Small intestine (tissue), 7 donors: Measurements from ENCODE around the gene GNB1L. TPM values are rescaled to one million over a fixed set of nuclear protein-coding genes. Genes with fewer than 3 reads are reported as not detected.
A peak's percentile ranks its signal among the peaks of the same experiment; 100 is the strongest.

ENCODE experiments used
- DNase-seq, 2 donors: peaks; one replicate each; pipeline versions ENCODE4 v3.0.0 to v3.0.0-alpha.2; 2013
- FAIRE-seq: peaks from 2 replicates; lab custom pipeline; 2012; peaks lifted over from hg19 to GRCh38; lab: Jason Lieb, UNC
- H3K27ac ChIP-seq, 3 donors: one replicate each; pipeline ENCODE4 v1.5.1; 2013; ENCODE audit warnings: low read length in 2 of 3, mild to moderate bottlenecking in 2 of 3, control low read depth in 1 of 3, inconsistent platforms in 1 of 3, low read depth in 1 of 3, moderate library complexity in 1 of 3
- H3K27me3 ChIP-seq, 3 donors: one replicate each; pipeline ENCODE4 v1.6.1; 2013; ENCODE audit warnings: low read length in 3 of 3, inconsistent platforms in 1 of 3; ENCODE audit not compliant: control insufficient read depth in 3 of 3, insufficient read depth in 3 of 3
- H3K36me3 ChIP-seq, 3 donors: one replicate each; pipeline ENCODE4 v1.6.1; 2013; ENCODE audit warnings: low read length in 3 of 3, inconsistent platforms in 1 of 3, low read depth in 1 of 3, mild to moderate bottlenecking in 1 of 3, moderate library complexity in 1 of 3; ENCODE audit not compliant: control insufficient read depth in 3 of 3, insufficient read depth in 2 of 3
- H3K4me1 ChIP-seq, 3 donors: one replicate each; pipeline ENCODE4 v1.6.1; 2013; ENCODE audit warnings: low read length in 2 of 3, inconsistent platforms in 1 of 3, low read depth in 1 of 3, mild to moderate bottlenecking in 1 of 3, moderate library complexity in 1 of 3; ENCODE audit not compliant: control insufficient read depth in 3 of 3, insufficient read depth in 2 of 3
- H3K4me3 ChIP-seq, 3 donors: one replicate each; pipeline ENCODE4 v1.5.1; 2013; ENCODE audit warnings: low read length in 3 of 3, control low read depth in 1 of 3, inconsistent platforms in 1 of 3, low read depth in 1 of 3, mild to moderate bottlenecking in 1 of 3, moderate library complexity in 1 of 3
- H3K9me3 ChIP-seq, 2 donors: one replicate each; pipeline ENCODE4 v1.6.1; 2013; ENCODE audit warnings: low read depth in 1 of 2, low read length in 1 of 2; ENCODE audit not compliant: control insufficient read depth in 2 of 2, insufficient read depth in 1 of 2
- WGBS, 3 donors: extraction: QIAGEN DNeasy Blood & Tissue Kit; methylation state at CpG; one replicate each; pipeline ENCODE4 v1.1.7; 2013; 5-methylcytosine and 5-hydroxymethylcytosine counted together
- polyA plus RNA-seq, 4 donors: library from polyadenylated mRNA; stranded (reverse) in 3 of 4; unstranded in 1 of 4; fragments of 200-250 nt in 3 of 4; fragments of 120-200 nt in 1 of 4; gene quantifications; one replicate each; pipeline versions ENCODE4 v1.2.1 to v1.2.3, GENCODE V29; 2013
- donor health status: healthy with polysubstance abuse.
- donor health status: control.
- donor health status: control.
- donor health status: Bipolar disorder and iron deficiency.
- donor health status: healthy.

Gene GNB1L
- polyA plus RNA-seq, 4 donors, result 4.0 to 18.9 (median 9.8) TPM

GRCh38 chr22:19763458-19764298, 91.0 kb downstream of the GNB1L start:
- Histone ChIP-seq H3K36me3 (no peaks in the 10 kb centered on the region), H3K9me3 (no peaks in the 10 kb centered on the region), H3K4me3 (no peak overlapping the region), H3K27me3 (peaks cover 33 to 83% (median 56%) of the 10 kb centered on the region in 3 donors), H3K4me1 (peaks cover 0 to 11% (median 4%) of the 10 kb centered on the region in 3 donors), H3K27ac (no peak overlapping the region)
- FAIRE-seq (no peak), DNase-seq (peak in 1 of 2 donors; percentile 20)
- WGBS, 3 donors, result 39 to 56% (median 42%) methylated on average over 38 to 39 of the region's 39 CpGs

GRCh38 chr22:19762568-19763457, 91.9 kb downstream of the GNB1L start:
- DNase-seq, result peak in 1 of 2 donors; percentile 30
- Histone ChIP-seq H3K9me3 (no peaks in the 10 kb centered on the region), H3K27ac (no peak overlapping the region), H3K27me3 (peaks cover 40 to 82% (median 51%) of the 10 kb centered on the region in 3 donors), H3K36me3 (no peaks in the 10 kb centered on the region), H3K4me1 (peaks cover 0 to 11% (median 4%) of the 10 kb centered on the region in 3 donors), H3K4me3 (no peak overlapping the region)
- FAIRE-seq, result no peak
- WGBS, 3 donors, result 46 to 64% (median 61%) methylated on average over 31 to 34 of the region's 34 CpGs

- DNase-seq (peak in 1 of 2 donors; percentile 36), FAIRE-seq (no peak)
- Histone ChIP-seq H3K27me3 (peaks cover 40 to 82% (median 50%) of the 10 kb centered on the region in 3 donors), H3K36me3 (no peaks in the 10 kb centered on the region), H3K4me1 (peaks cover 0 to 13% (median 4%) of the 10 kb centered on the region in 3 donors), H3K9me3 (no peaks in the 10 kb centered on the region), H3K4me3 (peak overlapping the region in 1 of 3 donors; percentile 43), H3K27ac (no peak overlapping the region)
- WGBS, 3 donors, result 47 to 63% (median 59%) methylated on average over 33 of the region's 33 CpGs
Observed at GRCh38 chr22:19761725-19762567, 92.7 kb downstream of the GNB1L start.

DNA sequence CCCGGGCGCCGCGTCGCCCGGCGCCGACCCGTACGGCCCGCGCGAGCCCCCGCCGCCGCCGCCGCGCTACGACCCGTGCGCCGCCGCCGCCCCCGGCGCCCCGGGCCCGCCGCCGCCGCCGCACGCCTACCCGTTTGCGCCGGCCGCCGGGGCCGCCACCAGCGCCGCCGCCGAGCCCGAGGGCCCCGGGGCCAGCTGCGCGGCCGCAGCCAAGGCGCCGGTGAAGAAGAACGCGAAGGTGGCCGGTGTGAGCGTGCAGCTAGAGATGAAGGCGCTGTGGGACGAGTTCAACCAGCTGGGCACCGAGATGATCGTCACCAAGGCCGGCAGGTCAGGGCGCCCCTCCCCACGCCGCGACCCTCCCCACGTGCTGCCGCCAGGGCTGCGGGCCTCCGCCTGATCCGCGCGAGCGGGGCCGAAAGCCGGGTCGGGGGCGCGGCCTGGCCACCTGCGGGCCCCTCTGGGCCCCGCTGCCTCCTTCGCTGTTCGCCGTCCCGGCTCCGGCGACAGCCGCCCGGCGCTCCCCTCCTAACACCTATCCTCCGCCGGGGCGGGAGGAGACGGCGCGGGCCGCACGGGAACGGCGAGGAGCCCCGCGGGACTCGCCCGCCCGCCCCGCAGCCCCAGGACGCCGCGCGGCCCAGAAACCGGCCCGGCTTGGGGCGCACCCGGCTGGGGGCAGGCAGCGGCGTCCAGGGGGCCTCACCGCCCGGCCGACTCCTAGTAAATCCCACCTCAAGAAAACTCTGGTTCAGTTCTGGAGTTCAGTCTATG, 93.5 kb downstream of the GNB1L start:
- FAIRE-seq, result no peak
- H3K36me3 ChIP-seq, result no peaks in the 10 kb centered on the region
- H3K27me3 ChIP-seq, result peaks cover 40 to 86% (median 55%) of the 10 kb centered on the region in 3 donors
- H3K4me3 ChIP-seq, result peak overlapping the region in 1 of 3 donors; percentile 43
- H3K27ac ChIP-seq, result no peak overlapping the region
- DNase-seq, result no peak
- H3K4me1 ChIP-seq, result peaks cover 0 to 11% (median 4%) of the 10 kb centered on the region in 3 donors
- H3K9me3 ChIP-seq, result no peaks in the 10 kb centered on the region
- 3 to 8% (median 5%) methylated on average over 64 to 117 of the region's 117 CpGs for WGBS, 3 donors

DNA sequence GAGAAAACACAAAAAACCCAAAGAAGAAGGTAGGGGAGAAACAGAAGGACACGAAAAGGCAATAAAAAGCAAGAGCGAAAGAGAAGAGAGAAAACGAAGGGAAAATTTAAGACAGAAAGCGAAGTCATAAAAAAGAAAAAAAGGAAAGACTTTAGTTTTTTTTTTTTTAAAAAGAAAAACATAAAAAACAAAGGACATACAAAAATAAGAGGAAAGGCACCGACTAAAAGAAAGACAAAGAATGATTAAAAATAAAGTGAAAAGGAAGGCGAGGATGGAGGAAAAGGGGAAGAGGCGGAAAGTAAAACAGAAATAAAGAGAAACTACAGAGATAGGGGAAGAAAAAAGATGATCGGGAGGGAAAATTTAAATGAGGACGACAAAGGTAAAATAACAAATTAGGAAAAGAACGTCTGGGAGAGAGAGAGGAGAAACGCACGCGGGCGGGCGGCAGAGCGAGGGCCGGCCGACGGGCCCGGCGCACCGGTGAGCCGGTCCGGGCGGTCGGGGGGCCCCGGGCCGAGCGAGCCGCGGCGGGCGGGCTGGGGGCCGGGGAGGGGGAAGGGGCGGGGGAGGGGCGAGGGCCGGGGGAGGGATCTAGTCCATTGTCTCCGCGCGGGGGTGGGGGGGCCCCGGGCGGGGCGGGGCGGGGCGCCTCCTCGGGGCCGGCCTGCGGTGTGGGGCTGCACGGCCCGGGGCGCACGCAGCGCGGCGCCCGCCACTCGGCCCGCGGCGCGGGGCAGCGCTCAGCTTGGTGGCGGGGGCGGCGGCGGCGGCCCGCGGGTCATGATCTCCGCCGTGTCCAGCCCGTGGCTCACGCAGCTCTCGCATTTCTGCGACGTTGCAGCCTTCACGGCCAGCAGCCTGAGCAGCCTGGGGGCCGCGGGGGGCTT, 94.4 kb downstream of the GNB1L start, which contains the start of gene TBX1:
Gene TBX1, plus strand, starts transcription at position 721 of the 893 bp plus-strand sequence. Its CDS starts 66 bp downstream, at position 787.
- H3K4me1 ChIP-seq, result peaks cover 0 to 8% (median 4%) of the 10 kb centered on the region in 3 donors
- H3K9me3 ChIP-seq, result no peaks in the 10 kb centered on the region
- WGBS, 3 donors, result 2 to 10% (median 9%) methylated on average over 20 to 62 of the region's 79 CpGs
- H3K27me3 ChIP-seq, result peaks cover 40 to 90% (median 58%) of the 10 kb centered on the region in 3 donors
- no peak for DNase-seq
- H3K27ac ChIP-seq, result no peak within 1 kb of the TSS
- H3K36me3 ChIP-seq, result no peaks in the 10 kb centered on the region
- no peak for FAIRE-seq
- H3K4me3 ChIP-seq, result peak within 1 kb of the TSS in 1 of 3 donors; percentile 43

- H3K27me3 ChIP-seq, result peaks cover 45 to 89% (median 57%) of the 10 kb centered on the region in 3 donors
- H3K4me1 ChIP-seq, result peaks cover 0 to 6% (median 4%) of the 10 kb centered on the region in 3 donors
- H3K9me3 ChIP-seq, result no peaks in the 10 kb centered on the region
- 4 to 5% (median 5%) methylated on average over 38 to 43 of the region's 43 CpGs for WGBS, 3 donors
- no peak overlapping the region for H3K27ac ChIP-seq
- no peaks in the 10 kb centered on the region for H3K36me3 ChIP-seq
- H3K4me3 ChIP-seq, result no peak overlapping the region
- DNase-seq (peak in 1 of 2 donors; percentile 30), FAIRE-seq (no peak)
Observed at GRCh38 chr22:19759427-19760057, 95.1 kb downstream of the GNB1L start.
